WERI-Rb-1 (cell line): ENCODE results near the gene ADCYAP1.

Source experiments
- DNase-seq: peaks from one replicate; pipeline ENCODE4 v3.0.0-alpha.2; 2020
- H3K27ac ChIP-seq: fragments of 250-450 bp; sonication (Bioruptor Pico); 2 replicates; pipeline ENCODE4 v1.5.1; 2020; ENCODE audit warnings: mild to moderate bottlenecking, moderate library complexity
- H3K27me3 ChIP-seq: fragments of 250-450 bp; sonication (Bioruptor Pico); 2 replicates; pipeline ENCODE4 v1.5.1; 2021; ENCODE audit warnings: mild to moderate bottlenecking, low read depth, moderate library complexity; ENCODE audit not compliant: insufficient read depth, severe bottlenecking
- H3K36me3 ChIP-seq: fragments of 250-450 bp; sonication (Bioruptor Pico); 2 replicates; pipeline ENCODE4 v1.5.1; 2020; ENCODE audit warnings: mild to moderate bottlenecking, moderate library complexity
- H3K4me3 ChIP-seq: 2 replicates; pipeline ENCODE4 v1.5.1; 2011; ENCODE audit warnings: low read depth, mild to moderate bottlenecking, control low read depth, low read length
- H3K9me3 ChIP-seq: fragments of 250-450 bp; sonication (Bioruptor Pico); 2 replicates; pipeline ENCODE4 v1.5.1; 2021; ENCODE audit warnings: mild to moderate bottlenecking, moderate library complexity; ENCODE audit not compliant: severe bottlenecking
- TF ChIP-seq, protein P1 (sequence below): IDR thresholded peaks from 2 replicates; pipeline ENCODE4 v1.5.1; 2011; ENCODE audit warnings: low read depth, mild to moderate bottlenecking, control low read depth, inconsistent platforms, low read length

Gene ADCYAP1

GRCh38 chr18:944440-944839 is 39.8 kb downstream of the ADCYAP1 start:
- no peaks in the 10 kb centered on the region for H3K27me3 ChIP-seq
- H3K27ac ChIP-seq: no peak overlapping the region
- H3K36me3 ChIP-seq: no peaks in the 10 kb centered on the region
- TF ChIP-seq, protein P1, sequence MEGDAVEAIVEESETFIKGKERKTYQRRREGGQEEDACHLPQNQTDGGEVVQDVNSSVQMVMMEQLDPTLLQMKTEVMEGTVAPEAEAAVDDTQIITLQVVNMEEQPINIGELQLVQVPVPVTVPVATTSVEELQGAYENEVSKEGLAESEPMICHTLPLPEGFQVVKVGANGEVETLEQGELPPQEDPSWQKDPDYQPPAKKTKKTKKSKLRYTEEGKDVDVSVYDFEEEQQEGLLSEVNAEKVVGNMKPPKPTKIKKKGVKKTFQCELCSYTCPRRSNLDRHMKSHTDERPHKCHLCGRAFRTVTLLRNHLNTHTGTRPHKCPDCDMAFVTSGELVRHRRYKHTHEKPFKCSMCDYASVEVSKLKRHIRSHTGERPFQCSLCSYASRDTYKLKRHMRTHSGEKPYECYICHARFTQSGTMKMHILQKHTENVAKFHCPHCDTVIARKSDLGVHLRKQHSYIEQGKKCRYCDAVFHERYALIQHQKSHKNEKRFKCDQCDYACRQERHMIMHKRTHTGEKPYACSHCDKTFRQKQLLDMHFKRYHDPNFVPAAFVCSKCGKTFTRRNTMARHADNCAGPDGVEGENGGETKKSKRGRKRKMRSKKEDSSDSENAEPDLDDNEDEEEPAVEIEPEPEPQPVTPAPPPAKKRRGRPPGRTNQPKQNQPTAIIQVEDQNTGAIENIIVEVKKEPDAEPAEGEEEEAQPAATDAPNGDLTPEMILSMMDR: no peak
- no peak overlapping the region for H3K4me3 ChIP-seq
- no peaks in the 10 kb centered on the region for H3K9me3 ChIP-seq
- DNase-seq: no peak

GRCh38 chr18:949724-950631 is 45.3 kb downstream of the ADCYAP1 start:
- Histone ChIP-seq H3K9me3 (no peaks in the 10 kb centered on the region), H3K27ac (no peak overlapping the region), H3K36me3 (no peaks in the 10 kb centered on the region), H3K27me3 (no peaks in the 10 kb centered on the region), H3K4me3 (no peak overlapping the region)
- TF ChIP-seq, protein P1: no peak
- DNase-seq: no peak

- Histone ChIP-seq H3K36me3 (no peaks in the 10 kb centered on the region), H3K27me3 (no peaks in the 10 kb centered on the region), H3K9me3 (no peaks in the 10 kb centered on the region), H3K4me3 (no peak overlapping the region), H3K27ac (no peak overlapping the region)
- TF ChIP-seq, protein P1: no peak
- DNase-seq: no peak
Measured at GRCh38 chr18:950882-951495, 46.3 kb downstream of the ADCYAP1 start.

DNA sequence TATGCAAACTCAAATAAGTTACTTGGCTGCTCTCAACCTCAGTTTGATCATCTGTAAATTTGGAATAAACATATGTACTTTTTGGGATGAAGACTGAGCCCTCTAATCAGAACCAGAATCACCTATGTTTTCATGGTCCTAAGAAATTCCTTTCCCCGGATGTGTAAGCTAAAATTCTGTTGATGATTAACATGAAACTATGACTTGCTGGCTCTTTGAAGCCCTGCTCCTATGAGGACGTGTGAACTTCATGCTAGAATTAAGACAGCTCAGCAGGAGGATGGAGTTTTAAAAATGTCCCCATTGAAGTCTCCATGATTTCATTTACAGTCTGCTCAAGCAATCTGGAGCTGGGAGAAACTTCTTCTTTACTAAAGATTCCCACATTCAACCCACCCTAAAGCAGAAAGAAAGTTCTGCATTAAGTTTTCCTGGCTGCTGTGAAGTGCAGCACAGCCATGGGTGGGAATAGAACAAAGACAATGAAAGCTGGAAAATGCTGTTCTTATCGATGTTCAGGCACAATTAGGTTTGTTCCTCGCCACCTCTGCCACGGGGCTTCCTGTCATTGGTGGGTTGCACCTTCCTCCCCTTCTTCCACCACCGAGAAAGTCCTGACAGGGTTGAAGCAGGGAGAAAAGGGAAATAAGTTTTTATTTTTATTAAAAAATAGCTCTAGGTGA is 50.9 kb downstream of the ADCYAP1 start:
- Histone ChIP-seq H3K27ac (no peak overlapping the region), H3K27me3 (no peaks in the 10 kb centered on the region), H3K9me3 (no peaks in the 10 kb centered on the region), H3K4me3 (no peak overlapping the region), H3K36me3 (no peaks in the 10 kb centered on the region)
- TF ChIP-seq, protein P1: no peak
- no peak for DNase-seq

DNA sequence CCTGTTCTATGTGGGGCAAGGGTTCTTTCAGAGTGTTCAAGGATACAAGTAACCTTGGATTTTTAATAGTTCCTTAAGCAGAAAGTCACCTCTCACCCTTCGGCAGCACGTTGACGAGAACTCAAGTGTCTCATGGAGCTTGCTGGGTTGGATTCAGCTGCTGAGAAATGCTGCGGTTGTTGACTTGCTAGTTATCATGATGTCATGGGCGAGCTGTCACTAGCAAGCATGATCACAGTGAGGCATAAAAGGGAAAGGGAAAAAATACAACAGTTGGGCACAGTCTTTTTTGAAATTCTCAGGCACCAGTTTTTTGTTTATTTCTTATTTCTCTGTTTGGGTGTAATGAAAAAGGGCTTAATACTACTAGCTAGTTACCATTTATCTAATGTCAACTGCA is 53.2 kb downstream of the ADCYAP1 start:
- TF ChIP-seq, protein P1: no peak
- Histone ChIP-seq H3K27me3 (no peaks in the 10 kb centered on the region), H3K27ac (no peak overlapping the region), H3K36me3 (no peaks in the 10 kb centered on the region), H3K4me3 (no peak overlapping the region), H3K9me3 (no peaks in the 10 kb centered on the region)
- DNase-seq: no peak
